ENCODE results near the gene DSCAML1. TPM values are rescaled to one million over a fixed set of nuclear protein-coding genes. Genes with fewer than 3 reads are reported as not detected.

The DSCAML1 gene
- total and polyA plus RNA-seq, 2 of the 8 experiments (the other 6 are each of a cell fraction or from before 2014, with no cell fraction given), result 0.19 to 0.24 TPM

GRCh38 chr11:117794135-117794534, 2.9 kb downstream of the DSCAML1 start:
- CTCF ChIA-PET (ENCODE audit: partially characterized antibody), result interaction anchor here (0.6 to 5.1 kb wide), 8 partner anchors 14 to 900 kb away, joined by 3 to 30 read pairs (median 4); no protein-coding TSS in a partner anchor
- Histone ChIP-seq H2AFZ (ENCODE audit: low read length) (no peak overlapping the region), H3K9me3 (ENCODE audit: insufficient read depth in 2 of 2, low read depth in 1 of 2, low read length in 1 of 2) (no peaks in the 10 kb centered on the region), H4K20me1 (replicated peaks in 1 of 2; ENCODE audit: control insufficient read depth in 1 of 2, insufficient read depth in 2 of 2, low read length in 2 of 2) (peaks cover 0 to 2% of the 10 kb centered on the region in 2 experiments), H3K79me2 (ENCODE audit: control insufficient read depth in 1 of 2, insufficient read depth in 2 of 2, low read length in 2 of 2) (no peaks in the 10 kb centered on the region), H4K91ac (replicated peaks; ENCODE audit: insufficient read length, low read length) (no peak overlapping the region), H3K4ac (replicated peaks; ENCODE audit: insufficient read length, low read depth, low read length) (no peak overlapping the region), H3K14ac (ENCODE audit: insufficient read length) (no peak overlapping the region), H3K9ac (replicated peaks in 1 of 4; ENCODE audit: extremely low read depth in 1 of 4, low read depth in 3 of 4, low read length in 3 of 4) (no peak overlapping the region), H3K27ac (ENCODE audit: low read depth, low read length) (no peak overlapping the region), H3K79me1 (ENCODE audit: low read depth, low read length) (no peaks in the 10 kb centered on the region), H3K36me3 (ENCODE audit: control insufficient read depth in 2 of 4, insufficient read depth in 4 of 4, low read length in 3 of 4) (no peaks in the 10 kb centered on the region), H3K27me3 (replicated peaks in 1 of 4; ENCODE audit: control insufficient read depth in 3 of 4, extremely low read depth in 1 of 4, insufficient read depth in 3 of 4, low read length in 3 of 4) (peaks cover 27 to 63% (median 58%) of the 10 kb centered on the region in 4 experiments), H2AK5ac (ENCODE audit: low read depth, low read length) (no peak overlapping the region), H4K8ac (ENCODE audit: extremely low read depth, insufficient read depth, low read length) (no peak overlapping the region), H3K4me3 (ENCODE audit: extremely low read depth in 1 of 4, insufficient read depth in 2 of 4, low read depth in 3 of 4, low read length in 4 of 4) (no peak overlapping the region), H2BK12ac (ENCODE audit: low read depth, low read length) (no peak overlapping the region), H4K5ac (ENCODE audit: insufficient read length, low read depth, low read length) (no peak overlapping the region), H3K23me2 (ENCODE audit: low read depth, low read length) (peaks cover 16% of the 10 kb centered on the region), H2BK120ac (replicated peaks; ENCODE audit: low read depth, low read length) (no peak overlapping the region), H2BK5ac (ENCODE audit: low read depth, low read length) (no peak overlapping the region), H2BK15ac (ENCODE audit: low read length) (no peak overlapping the region), H3K23ac (ENCODE audit: insufficient read length) (no peak overlapping the region), H3K18ac (ENCODE audit: extremely low read depth, low read length) (no peak overlapping the region), H3K56ac (replicated peaks; ENCODE audit: insufficient read length, low read depth, low read length) (no peak overlapping the region), H3K4me2 (ENCODE audit: insufficient read depth in 1 of 2, low read depth in 2 of 2, low read length in 2 of 2) (no peak overlapping the region; a peak in 1 of 4 replicates), H2BK20ac (ENCODE audit: low read length) (0 out of 2 replicates have a peak overlapping the region, but pooled peaks have one; percentile 72), H3K4me1 (replicated peaks in 1 of 4; ENCODE audit: control insufficient read depth in 3 of 4, insufficient read depth in 4 of 4, low read length in 3 of 4) (peaks cover 0 to 13% (median 6%) of the 10 kb centered on the region in 4 experiments; a peak in 5 of 7 replicates)
- 78% methylated on average over 10 of the region's 10 CpGs; no CpG with 5 or more reads in 1 of the 2 experiments for WGBS, 2 experiments (ENCODE audit: extremely low coverage in 1 of 2, insufficient coverage in 1 of 2, insufficient read length in 1 of 2, insufficient replicate concordance in 2 of 2, low coverage in 1 of 2, low lambda C conversion rate in 2 of 2, missing lambda C conversion rate in 1 of 2)
- TF ChIP-seq BACH1 (IDR thresholded peaks at IDR 0.05; ENCODE audit: low read length) (no peak), ZNF274 (IDR thresholded peaks at IDR 0.05; ENCODE audit: borderline replicate concordance, extremely low read depth, low read length) (no peak), NRF1 (IDR thresholded peaks at IDR 0.05; ENCODE audit: low read depth, low read length) (no peak), RAD21 (IDR thresholded peaks at IDR 0.05 in 1 of 2, conservative IDR thresholded peaks at IDR 0.05 in 1 of 2; ENCODE audit: low read depth in 2 of 2, low read length in 2 of 2) (no peak), RNF2 (IDR thresholded peaks at IDR 0.05; ENCODE audit: borderline replicate concordance, low read depth, low read length, missing control alignments, poor library complexity, severe bottlenecking) (no peak), CHD1 (IDR thresholded peaks at IDR 0.05; ENCODE audit: low read depth, low read length) (no peak), SP4 (IDR thresholded peaks at IDR 0.05; ENCODE audit: low read length) (no peak)
- TF ChIP-seq, protein P1, sequence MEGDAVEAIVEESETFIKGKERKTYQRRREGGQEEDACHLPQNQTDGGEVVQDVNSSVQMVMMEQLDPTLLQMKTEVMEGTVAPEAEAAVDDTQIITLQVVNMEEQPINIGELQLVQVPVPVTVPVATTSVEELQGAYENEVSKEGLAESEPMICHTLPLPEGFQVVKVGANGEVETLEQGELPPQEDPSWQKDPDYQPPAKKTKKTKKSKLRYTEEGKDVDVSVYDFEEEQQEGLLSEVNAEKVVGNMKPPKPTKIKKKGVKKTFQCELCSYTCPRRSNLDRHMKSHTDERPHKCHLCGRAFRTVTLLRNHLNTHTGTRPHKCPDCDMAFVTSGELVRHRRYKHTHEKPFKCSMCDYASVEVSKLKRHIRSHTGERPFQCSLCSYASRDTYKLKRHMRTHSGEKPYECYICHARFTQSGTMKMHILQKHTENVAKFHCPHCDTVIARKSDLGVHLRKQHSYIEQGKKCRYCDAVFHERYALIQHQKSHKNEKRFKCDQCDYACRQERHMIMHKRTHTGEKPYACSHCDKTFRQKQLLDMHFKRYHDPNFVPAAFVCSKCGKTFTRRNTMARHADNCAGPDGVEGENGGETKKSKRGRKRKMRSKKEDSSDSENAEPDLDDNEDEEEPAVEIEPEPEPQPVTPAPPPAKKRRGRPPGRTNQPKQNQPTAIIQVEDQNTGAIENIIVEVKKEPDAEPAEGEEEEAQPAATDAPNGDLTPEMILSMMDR (IDR thresholded peaks at IDR 0.05; ENCODE audit: control extremely low read depth in 1 of 3, insufficient read depth in 1 of 3, low read depth in 1 of 3, low read length in 3 of 3), result no peak
- TF ChIP-seq, protein P2, sequence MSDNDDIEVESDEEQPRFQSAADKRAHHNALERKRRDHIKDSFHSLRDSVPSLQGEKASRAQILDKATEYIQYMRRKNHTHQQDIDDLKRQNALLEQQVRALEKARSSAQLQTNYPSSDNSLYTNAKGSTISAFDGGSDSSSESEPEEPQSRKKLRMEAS (IDR thresholded peaks at IDR 0.05), result no peak
- POLR2A ChIA-PET (ENCODE audit: partially characterized antibody), result no interaction called here
- no peak for DNase-seq (ENCODE audit: low read depth in 1 of 2, low spot score in 2 of 2)
- no peak for FAIRE-seq

All from H1 (cell line).